Retinal pigment epithelial cell (primary cell): ENCODE measurements around the gene CIAO3.
"Not testable (repeated sequence)": the region's sequence is repeated elsewhere in the genome, so short reads cannot be mapped to it uniquely, and the experiment has no call there.

Source experiments
- DNase-seq: peaks from one replicate; pipeline ENCODE4 v3.0.0-alpha.2; 2010; ENCODE audit warnings: low read depth
- H3K4me3 ChIP-seq: 2 replicates; pipeline ENCODE4 v1.5.1; 2011; ENCODE audit warnings: mild to moderate bottlenecking, low read length, control low read depth, moderate library complexity
- CTCF ChIP-seq: conservative IDR thresholded peaks from 2 replicates; pipeline ENCODE4 v1.5.1; 2011; ENCODE audit warnings: low read depth, low read length, control low read depth, inconsistent platforms

CIAO3 gene

GRCh38 chr16:715477-716199 lies 25.2 kb downstream of the CIAO3 start:
- DNase-seq, result no peak
- H3K4me3 ChIP-seq, result peak overlapping the region; percentile 57
- no peak for TF ChIP-seq CTCF

- no peak for TF ChIP-seq CTCF
- no peak for DNase-seq
- peak within 1 kb of the TSS; percentile 57 for H3K4me3 ChIP-seq
Measured at GRCh38 chr16:714558-715476, 26.0 kb downstream of the CIAO3 start, which contains the start of gene METRN. Gene METRN (plus strand): TSS chr16:715118. CDS start chr16:715290, 172 bp downstream.

- H3K4me3 ChIP-seq, result no peak overlapping the region
- no peak for DNase-seq
- no peak for TF ChIP-seq CTCF
Measured at GRCh38 chr16:714079-714478, 26.7 kb downstream of the CIAO3 start.

GRCh38 chr16:712740-713250 lies 28.0 kb downstream of the CIAO3 start:
- DNase-seq, result peak; percentile 94
- not testable (repeated sequence) for H3K4me3 ChIP-seq
- TF ChIP-seq CTCF, result peak; percentile 58

- peak; percentile 89 for TF ChIP-seq CTCF
- no peak for DNase-seq
- H3K4me3 ChIP-seq, result no peak overlapping the region
Measured at GRCh38 chr16:711548-712320, 29.1 kb downstream of the CIAO3 start.

GRCh38 chr16:711084-711483 lies 29.7 kb downstream of the CIAO3 start:
- no peak for DNase-seq
- no peak for TF ChIP-seq CTCF
- no peak overlapping the region for H3K4me3 ChIP-seq
